ENCODE results near the gene MCCC1.
"Not testable (repeated sequence)": the region's sequence is repeated elsewhere in the genome, so short reads cannot be mapped to it uniquely, and the experiment has no call there.

Gene MCCC1

GRCh38 chr3:183114384-183115178 is 15.3 kb upstream of the MCCC1 start:
- H3K9me3 Mint-ChIP-seq = peaks cover 6% of the 10 kb centered on the region
- H3K4me3 Mint-ChIP-seq = peak overlapping the region; percentile 33
- no peak overlapping the region for H3K27ac Mint-ChIP-seq
- H3K4me1 Mint-ChIP-seq = peaks cover 36% of the 10 kb centered on the region
- H3K36me3 Mint-ChIP-seq = no peaks in the 10 kb centered on the region
- H3K27me3 Mint-ChIP-seq = peaks cover 8% of the 10 kb centered on the region
- no peak for ATAC-seq

GRCh38 chr3:183109847-183110246 is 10.6 kb upstream of the MCCC1 start:
- not testable (repeated sequence) for H3K36me3 Mint-ChIP-seq, H3K27ac Mint-ChIP-seq, H3K4me3 Mint-ChIP-seq, H3K9me3 Mint-ChIP-seq, ATAC-seq, H3K27me3 Mint-ChIP-seq
- H3K4me1 Mint-ChIP-seq = peaks cover 23% of the 10 kb centered on the region

- no peak for ATAC-seq
- Mint-ChIP-seq H3K9me3 (peaks cover 6% of the 10 kb centered on the region), H3K27me3 (no peaks in the 10 kb centered on the region), H3K27ac (no peak overlapping the region), H3K36me3 (no peaks in the 10 kb centered on the region), H3K4me1 (peaks cover 14% of the 10 kb centered on the region), H3K4me3 (no peak overlapping the region)
Measured at GRCh38 chr3:183108470-183108869, 9.2 kb upstream of the MCCC1 start.

- H3K4me3 Mint-ChIP-seq = no peak overlapping the region
Measured at GRCh38 chr3:183108001-183108449, 8.7 kb upstream of the MCCC1 start.

GRCh38 chr3:183107372-183107771 is 8.1 kb upstream of the MCCC1 start:
- not testable (repeated sequence) for H3K27me3 Mint-ChIP-seq, ATAC-seq, H3K27ac Mint-ChIP-seq, H3K4me3 Mint-ChIP-seq, H3K9me3 Mint-ChIP-seq, H3K36me3 Mint-ChIP-seq
- peaks cover 14% of the 10 kb centered on the region for H3K4me1 Mint-ChIP-seq

More at GRCh38 chr3:183108001-183108449, 8.7 kb upstream of the MCCC1 start:
- H3K36me3 Mint-ChIP-seq = no peaks in the 10 kb centered on the region
- ATAC-seq = no peak
- H3K27ac Mint-ChIP-seq = no peak overlapping the region
- H3K27me3 Mint-ChIP-seq = no peaks in the 10 kb centered on the region
- H3K9me3 Mint-ChIP-seq = peaks cover 6% of the 10 kb centered on the region
- peaks cover 14% of the 10 kb centered on the region for H3K4me1 Mint-ChIP-seq

- no peak for ATAC-seq
- Mint-ChIP-seq H3K27ac (no peak overlapping the region), H3K4me3 (no peak overlapping the region), H3K36me3 (no peaks in the 10 kb centered on the region), H3K9me3 (no peaks in the 10 kb centered on the region), H3K4me1 (peaks cover 14% of the 10 kb centered on the region), H3K27me3 (no peaks in the 10 kb centered on the region)
Measured at GRCh38 chr3:183106635-183107034, 7.3 kb upstream of the MCCC1 start.

GRCh38 chr3:183103950-183104349 is 4.7 kb upstream of the MCCC1 start:
- peaks cover 26% of the 10 kb centered on the region for H3K4me1 Mint-ChIP-seq
- ATAC-seq, H3K36me3 Mint-ChIP-seq, H3K9me3 Mint-ChIP-seq, H3K27ac Mint-ChIP-seq, H3K4me3 Mint-ChIP-seq, H3K27me3 Mint-ChIP-seq: not testable (repeated sequence)

- H3K36me3 Mint-ChIP-seq, H3K9me3 Mint-ChIP-seq, ATAC-seq, H3K27me3 Mint-ChIP-seq: not testable (repeated sequence)
- peak overlapping the region; percentile 18 for H3K4me3 Mint-ChIP-seq
- H3K27ac Mint-ChIP-seq = peak overlapping the region; percentile 97
- H3K4me1 Mint-ChIP-seq = peaks cover 32% of the 10 kb centered on the region
Measured at GRCh38 chr3:183101040-183101439, 1.7 kb upstream of the MCCC1 start.

GRCh38 chr3:183100376-183100775 is 1.1 kb upstream of the MCCC1 start:
- Mint-ChIP-seq H3K4me1 (peaks cover 32% of the 10 kb centered on the region), H3K36me3 (no peaks in the 10 kb centered on the region), H3K27ac (peak overlapping the region; percentile 97), H3K4me3 (peak overlapping the region; percentile 42), H3K9me3 (no peaks in the 10 kb centered on the region), H3K27me3 (no peaks in the 10 kb centered on the region)
- ATAC-seq = no peak

- H3K27ac Mint-ChIP-seq = peak overlapping the region; percentile 97
- no peaks in the 10 kb centered on the region for H3K9me3 Mint-ChIP-seq
- no peak for ATAC-seq
- H3K27me3 Mint-ChIP-seq = no peaks in the 10 kb centered on the region
- no peaks in the 10 kb centered on the region for H3K36me3 Mint-ChIP-seq
- peaks cover 32% of the 10 kb centered on the region for H3K4me1 Mint-ChIP-seq
- peak overlapping the region; percentile 91 for H3K4me3 Mint-ChIP-seq
Measured at GRCh38 chr3:183099838-183100204, 525 bp upstream of the MCCC1 start.

- peaks cover 2% of the 10 kb centered on the region for H3K36me3 Mint-ChIP-seq
- peak overlapping the region; percentile 97 for H3K27ac Mint-ChIP-seq
- no peaks in the 10 kb centered on the region for H3K9me3 Mint-ChIP-seq
- H3K4me1 Mint-ChIP-seq = peaks cover 32% of the 10 kb centered on the region
- no peaks in the 10 kb centered on the region for H3K27me3 Mint-ChIP-seq
- peak overlapping the region; percentile 91 for H3K4me3 Mint-ChIP-seq
- ATAC-seq = peak; percentile 56
Measured at GRCh38 chr3:183098536-183099025, 715 bp downstream of the MCCC1 start.

GRCh38 chr3:183094711-183095110 is 4.6 kb downstream of the MCCC1 start:
- no peak overlapping the region for H3K27ac Mint-ChIP-seq
- H3K4me3 Mint-ChIP-seq = no peak overlapping the region
- H3K4me1 Mint-ChIP-seq = peaks cover 22% of the 10 kb centered on the region
- H3K27me3 Mint-ChIP-seq = no peaks in the 10 kb centered on the region
- H3K36me3 Mint-ChIP-seq = peaks cover 31% of the 10 kb centered on the region
- ATAC-seq = no peak
- H3K9me3 Mint-ChIP-seq = no peaks in the 10 kb centered on the region

GRCh38 chr3:183092256-183092655 is 7.0 kb downstream of the MCCC1 start:
- no peak overlapping the region for H3K4me3 Mint-ChIP-seq
- no peak overlapping the region for H3K27ac Mint-ChIP-seq
- no peaks in the 10 kb centered on the region for H3K27me3 Mint-ChIP-seq
- H3K36me3 Mint-ChIP-seq = peaks cover 55% of the 10 kb centered on the region
- H3K9me3 Mint-ChIP-seq = no peaks in the 10 kb centered on the region
- no peak for ATAC-seq
- H3K4me1 Mint-ChIP-seq = peaks cover 8% of the 10 kb centered on the region

GRCh38 chr3:183087184-183087583 is 12.1 kb downstream of the MCCC1 start:
- Mint-ChIP-seq H3K4me3 (no peak overlapping the region), H3K27me3 (no peaks in the 10 kb centered on the region)

GRCh38 chr3:183085634-183086390 is 13.5 kb downstream of the MCCC1 start:
- Mint-ChIP-seq H3K27ac (no peak overlapping the region), H3K27me3 (no peaks in the 10 kb centered on the region), H3K4me3 (no peak overlapping the region), H3K9me3 (no peaks in the 10 kb centered on the region), H3K36me3 (peaks cover 76% of the 10 kb centered on the region), H3K4me1 (no peaks in the 10 kb centered on the region)
- ATAC-seq = no peak

More at GRCh38 chr3:183087184-183087583, 12.1 kb downstream of the MCCC1 start:
- peaks cover 74% of the 10 kb centered on the region for H3K36me3 Mint-ChIP-seq
- ATAC-seq = no peak
- no peaks in the 10 kb centered on the region for H3K4me1 Mint-ChIP-seq
- H3K9me3 Mint-ChIP-seq = no peaks in the 10 kb centered on the region
- no peak overlapping the region for H3K27ac Mint-ChIP-seq

Measured in stimulated activated memory B cell treated with anti-CD40 and anti-IgM and Interleukin-4, amounts not matched to agents 10 μg/mL and 1 μg/mL and 100 μg/mL, for 72 hours (primary cell).